ENCODE results near the gene CLIP4.

DNA sequence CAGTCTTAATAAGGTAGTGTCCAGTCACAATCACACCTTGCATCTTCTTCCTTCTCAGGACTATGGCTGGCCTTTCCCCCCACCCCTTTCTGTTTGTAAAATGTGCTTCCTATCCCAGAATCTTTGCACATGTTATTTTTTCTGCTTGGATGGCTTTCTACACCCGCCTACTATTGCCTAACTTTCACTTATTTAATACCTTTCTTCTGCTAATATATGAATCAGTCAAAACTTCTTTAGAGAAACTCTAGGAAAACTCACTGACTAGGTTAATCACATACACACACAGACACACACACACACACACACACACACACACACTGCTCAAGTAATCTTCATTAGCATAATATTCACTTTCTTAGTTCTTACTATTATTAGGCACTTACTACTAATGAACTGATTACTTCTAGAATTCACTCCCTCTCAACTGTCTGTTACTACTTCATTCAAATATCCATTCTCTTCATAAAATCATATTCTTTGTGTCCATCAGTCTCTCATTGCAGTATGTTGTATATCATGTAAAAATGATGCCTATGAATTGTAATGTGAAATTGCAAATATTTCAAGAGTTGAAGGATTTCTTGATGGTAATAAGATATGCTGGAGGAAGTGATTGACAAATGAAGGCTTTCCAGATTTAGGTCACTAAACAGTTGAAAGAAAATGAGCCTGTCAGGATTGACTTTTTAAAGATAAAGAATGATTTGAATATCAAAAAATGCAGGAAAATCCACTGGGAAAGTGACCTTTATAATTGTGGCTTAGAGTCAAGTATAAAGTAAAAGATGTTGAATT, 51.2 kb downstream of the CLIP4 start:
- TF ChIP-seq, protein P1, sequence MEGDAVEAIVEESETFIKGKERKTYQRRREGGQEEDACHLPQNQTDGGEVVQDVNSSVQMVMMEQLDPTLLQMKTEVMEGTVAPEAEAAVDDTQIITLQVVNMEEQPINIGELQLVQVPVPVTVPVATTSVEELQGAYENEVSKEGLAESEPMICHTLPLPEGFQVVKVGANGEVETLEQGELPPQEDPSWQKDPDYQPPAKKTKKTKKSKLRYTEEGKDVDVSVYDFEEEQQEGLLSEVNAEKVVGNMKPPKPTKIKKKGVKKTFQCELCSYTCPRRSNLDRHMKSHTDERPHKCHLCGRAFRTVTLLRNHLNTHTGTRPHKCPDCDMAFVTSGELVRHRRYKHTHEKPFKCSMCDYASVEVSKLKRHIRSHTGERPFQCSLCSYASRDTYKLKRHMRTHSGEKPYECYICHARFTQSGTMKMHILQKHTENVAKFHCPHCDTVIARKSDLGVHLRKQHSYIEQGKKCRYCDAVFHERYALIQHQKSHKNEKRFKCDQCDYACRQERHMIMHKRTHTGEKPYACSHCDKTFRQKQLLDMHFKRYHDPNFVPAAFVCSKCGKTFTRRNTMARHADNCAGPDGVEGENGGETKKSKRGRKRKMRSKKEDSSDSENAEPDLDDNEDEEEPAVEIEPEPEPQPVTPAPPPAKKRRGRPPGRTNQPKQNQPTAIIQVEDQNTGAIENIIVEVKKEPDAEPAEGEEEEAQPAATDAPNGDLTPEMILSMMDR (IDR thresholded peaks at IDR 0.05): no peak
- no peak for TF ChIP-seq REST (IDR thresholded peaks at IDR 0.05; ENCODE audit: low read depth, low read length)

Measured in SK-N-SH (cell line).